ENCODE data around the gene AZGP1.

DNA sequence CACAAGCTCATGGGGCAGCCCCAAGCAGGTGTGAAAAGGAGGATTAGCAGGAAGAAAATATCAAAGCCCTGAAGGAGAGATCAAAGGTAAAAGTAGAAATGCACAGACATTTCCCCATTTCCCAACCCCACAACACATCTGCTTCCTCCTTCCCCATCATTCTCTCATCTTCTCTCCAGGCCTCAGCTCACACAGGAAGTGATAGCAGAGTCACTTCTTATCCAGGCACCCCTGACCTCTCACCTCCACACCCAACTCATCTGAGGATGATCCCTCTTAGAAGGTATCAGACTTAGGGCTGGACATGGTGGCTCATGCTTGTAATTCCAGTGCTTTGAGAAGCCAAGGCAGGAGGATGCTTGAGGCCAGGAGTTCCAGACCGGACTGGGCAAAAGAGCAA, 28.2 kb downstream of the AZGP1 start:
- TF ChIP-seq, protein P1, sequence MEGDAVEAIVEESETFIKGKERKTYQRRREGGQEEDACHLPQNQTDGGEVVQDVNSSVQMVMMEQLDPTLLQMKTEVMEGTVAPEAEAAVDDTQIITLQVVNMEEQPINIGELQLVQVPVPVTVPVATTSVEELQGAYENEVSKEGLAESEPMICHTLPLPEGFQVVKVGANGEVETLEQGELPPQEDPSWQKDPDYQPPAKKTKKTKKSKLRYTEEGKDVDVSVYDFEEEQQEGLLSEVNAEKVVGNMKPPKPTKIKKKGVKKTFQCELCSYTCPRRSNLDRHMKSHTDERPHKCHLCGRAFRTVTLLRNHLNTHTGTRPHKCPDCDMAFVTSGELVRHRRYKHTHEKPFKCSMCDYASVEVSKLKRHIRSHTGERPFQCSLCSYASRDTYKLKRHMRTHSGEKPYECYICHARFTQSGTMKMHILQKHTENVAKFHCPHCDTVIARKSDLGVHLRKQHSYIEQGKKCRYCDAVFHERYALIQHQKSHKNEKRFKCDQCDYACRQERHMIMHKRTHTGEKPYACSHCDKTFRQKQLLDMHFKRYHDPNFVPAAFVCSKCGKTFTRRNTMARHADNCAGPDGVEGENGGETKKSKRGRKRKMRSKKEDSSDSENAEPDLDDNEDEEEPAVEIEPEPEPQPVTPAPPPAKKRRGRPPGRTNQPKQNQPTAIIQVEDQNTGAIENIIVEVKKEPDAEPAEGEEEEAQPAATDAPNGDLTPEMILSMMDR (IDR thresholded peaks at IDR 0.05; ENCODE audit: low read length): no peak
- TF ChIP-seq EZH2 (IDR thresholded peaks at IDR 0.05; ENCODE audit: borderline replicate concordance, low read length): no peak
